ENCODE data around the gene GPX3.

GPX3 gene

DNA sequence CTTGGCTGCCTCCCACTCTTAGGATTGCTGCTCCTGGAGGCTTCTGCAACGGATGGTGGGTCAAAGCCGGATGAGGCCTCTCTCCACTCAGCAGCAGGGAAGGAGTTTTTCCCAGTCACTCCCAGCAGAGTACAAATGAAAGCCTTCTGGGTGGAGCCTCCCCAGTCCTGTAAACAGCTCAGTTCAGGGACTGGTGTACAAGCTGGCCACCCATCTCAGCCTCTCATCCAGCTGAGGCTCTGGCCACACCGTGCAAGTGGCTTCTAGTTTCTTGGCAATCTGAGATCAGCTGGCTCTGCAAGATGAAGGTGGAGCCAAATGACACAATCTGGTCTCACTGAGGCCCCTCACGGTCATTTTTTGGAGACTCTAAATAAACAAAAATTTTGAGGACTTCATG, 10.0 kb downstream of the GPX3 start:
- Histone ChIP-seq H3K36me3 (peaks cover 99% of the 10 kb centered on the region), H3K4me1 (no peaks in the 10 kb centered on the region), H4K20me1 (no peaks in the 10 kb centered on the region), H3K4me2 (no peak overlapping the region), H3K4me3 (no peak overlapping the region), H3K27me3 (no peaks in the 10 kb centered on the region), H3K27ac (no peak overlapping the region), H3K9ac (no peak overlapping the region), H3K9me3 (no peaks in the 10 kb centered on the region)
- TF ChIP-seq Cebpa-rat (IDR thresholded peaks at IDR 0.05) = no peak

- Histone ChIP-seq H3K4me3 (no peak overlapping the region), H4K20me1 (no peaks in the 10 kb centered on the region), H3K36me3 (peaks cover 99% of the 10 kb centered on the region), H3K4me1 (no peaks in the 10 kb centered on the region), H3K27ac (no peak overlapping the region), H3K9ac (no peak overlapping the region), H3K9me3 (no peaks in the 10 kb centered on the region), H3K4me2 (no peak overlapping the region), H3K27me3 (no peaks in the 10 kb centered on the region)
- no peak for TF ChIP-seq Cebpa-rat (IDR thresholded peaks at IDR 0.05)
Observed at GRCh38 chr5:151031554-151031953, 11.2 kb downstream of the GPX3 start.

GRCh38 chr5:151033217-151033934, 13.0 kb downstream of the GPX3 start:
- Histone ChIP-seq H3K9ac (no peak overlapping the region), H4K20me1 (no peaks in the 10 kb centered on the region), H3K4me3 (no peak overlapping the region), H3K27ac (no peak overlapping the region), H3K4me2 (no peak overlapping the region), H3K27me3 (no peaks in the 10 kb centered on the region), H3K9me3 (no peaks in the 10 kb centered on the region), H3K36me3 (peaks cover 99% of the 10 kb centered on the region), H3K4me1 (no peaks in the 10 kb centered on the region)
- TF ChIP-seq Cebpa-rat (IDR thresholded peaks at IDR 0.05) = no peak

DNA sequence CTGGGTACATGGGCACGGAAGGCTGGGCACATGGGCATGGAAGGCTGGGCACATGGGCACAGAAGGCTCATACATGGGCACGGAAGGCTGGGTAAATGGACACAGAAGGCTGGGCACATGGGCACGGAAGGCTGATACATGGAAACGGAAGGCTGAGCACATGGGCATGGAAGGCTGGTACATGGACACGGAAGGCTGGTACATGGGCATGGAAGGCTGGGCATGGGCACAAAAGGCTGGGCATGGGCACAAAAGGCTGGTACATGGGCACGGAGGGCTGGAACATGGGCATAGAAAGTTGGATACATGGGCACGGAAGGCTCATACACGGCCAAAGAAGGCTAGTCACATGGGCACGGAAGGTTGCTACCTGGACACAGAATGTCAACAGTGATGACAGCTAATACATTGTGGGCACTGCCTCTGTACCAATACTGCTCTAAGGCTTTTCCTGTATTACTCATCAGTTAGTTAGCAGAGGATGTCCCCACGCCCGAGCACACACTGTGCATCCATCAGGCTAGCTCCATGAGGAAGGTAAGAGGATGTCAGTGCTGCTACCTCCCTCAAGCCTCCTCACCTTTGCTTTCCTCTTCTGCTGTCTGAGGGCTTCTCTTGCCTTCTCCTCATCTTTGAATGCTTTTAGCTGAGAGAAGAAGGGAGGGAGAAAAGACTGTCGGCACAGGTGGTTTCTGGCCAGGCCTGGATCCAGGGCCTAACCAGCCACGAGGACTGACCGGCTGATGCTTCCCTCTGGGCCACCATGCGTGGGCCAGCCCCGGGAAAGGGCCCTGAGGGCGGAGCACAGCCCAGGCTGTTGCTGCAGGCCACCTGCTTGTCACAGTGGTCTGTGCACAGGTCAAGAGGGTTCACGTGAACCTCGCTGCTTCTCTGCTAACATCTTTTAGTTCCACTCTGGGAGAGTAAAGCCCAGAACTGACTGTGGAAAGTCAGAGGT, 14.3 kb downstream of the GPX3 start:
- no peak for TF ChIP-seq Cebpa-rat (IDR thresholded peaks at IDR 0.05)
- Histone ChIP-seq H3K9ac (no peak overlapping the region), H3K27me3 (no peaks in the 10 kb centered on the region), H3K4me2 (no peak overlapping the region), H3K36me3 (peaks cover 99% of the 10 kb centered on the region), H3K9me3 (no peaks in the 10 kb centered on the region), H3K27ac (no peak overlapping the region), H4K20me1 (no peaks in the 10 kb centered on the region), H3K4me3 (no peak overlapping the region), H3K4me1 (no peaks in the 10 kb centered on the region)

DNA sequence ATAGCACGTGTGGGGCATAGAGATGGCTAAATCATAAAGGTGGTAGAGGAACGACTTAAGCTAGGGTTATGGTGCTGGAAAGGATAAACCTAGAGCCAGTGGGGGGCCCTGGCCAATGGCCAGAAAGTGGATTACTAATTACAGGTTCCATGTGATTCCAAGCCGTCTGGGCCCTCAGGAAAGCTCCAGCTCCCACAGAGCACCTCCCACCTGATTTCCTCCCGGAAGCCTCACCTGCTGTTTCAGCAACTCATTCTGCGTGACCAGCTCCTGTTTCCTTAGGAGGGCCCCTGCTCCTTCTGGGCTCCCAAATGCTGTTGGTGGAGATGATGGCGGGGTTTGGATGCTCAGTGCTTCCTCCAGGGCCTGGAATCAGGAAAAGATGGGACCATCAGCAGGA, 16.2 kb downstream of the GPX3 start:
- Histone ChIP-seq H3K9ac (no peak overlapping the region), H3K9me3 (no peaks in the 10 kb centered on the region), H3K36me3 (peaks cover 99% of the 10 kb centered on the region), H3K4me2 (no peak overlapping the region), H3K4me1 (no peaks in the 10 kb centered on the region), H3K27me3 (no peaks in the 10 kb centered on the region), H3K4me3 (no peak overlapping the region), H4K20me1 (peaks cover 6% of the 10 kb centered on the region; the same call in 1 of the 2 replicates), H3K27ac (no peak overlapping the region)
- TF ChIP-seq Cebpa-rat (IDR thresholded peaks at IDR 0.05) = no peak

DNA sequence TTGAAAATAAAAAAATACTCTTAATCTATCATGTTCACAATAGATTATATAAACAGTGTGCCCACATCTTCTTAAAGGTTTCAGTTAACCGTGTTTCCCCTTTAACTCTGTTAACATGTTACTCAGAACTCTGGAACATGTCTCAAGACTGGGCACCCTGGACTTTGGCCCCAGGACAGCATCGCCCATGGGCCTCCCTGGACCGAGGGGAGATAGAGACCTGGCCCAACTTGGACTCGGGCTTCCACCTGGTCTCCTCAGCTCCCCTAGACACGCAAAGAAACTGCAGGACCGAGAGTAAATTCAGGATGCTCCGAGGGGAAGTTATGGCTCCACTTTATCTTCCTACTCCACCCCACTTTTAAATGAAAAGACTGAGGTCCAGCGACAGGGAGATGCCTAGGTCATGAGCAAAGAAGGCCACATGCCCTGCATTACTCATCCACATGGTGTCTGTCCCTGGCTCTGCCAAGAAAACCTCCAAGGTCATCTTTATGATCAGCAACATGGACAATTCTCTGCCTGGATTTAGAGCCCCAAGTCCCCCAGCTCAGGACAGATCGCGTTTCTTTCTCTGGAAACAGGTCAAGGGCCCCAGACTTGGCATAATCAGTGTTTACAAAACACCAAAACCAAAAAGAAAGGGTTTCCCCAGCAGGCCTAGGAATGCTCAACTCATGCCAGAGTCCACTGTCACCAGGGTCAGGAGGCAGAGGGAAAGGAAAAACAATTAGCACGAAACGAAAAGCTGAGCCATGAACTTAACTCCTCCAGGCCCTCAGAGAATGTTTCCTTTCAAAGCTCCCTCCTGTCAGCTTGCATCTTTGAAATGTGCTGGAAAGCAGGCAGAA, 17.4 kb downstream of the GPX3 start:
- no peak overlapping the region for H3K27ac ChIP-seq
- peaks cover 6% of the 10 kb centered on the region; the same call in 1 of the 2 replicates for H4K20me1 ChIP-seq
- H3K4me2 ChIP-seq = no peak overlapping the region
- no peaks in the 10 kb centered on the region for H3K4me1 ChIP-seq
- no peaks in the 10 kb centered on the region for H3K27me3 ChIP-seq
- H3K4me3 ChIP-seq = no peak overlapping the region
- H3K9ac ChIP-seq = no peak overlapping the region
- no peak for TF ChIP-seq Cebpa-rat (IDR thresholded peaks at IDR 0.05)
- no peaks in the 10 kb centered on the region for H3K9me3 ChIP-seq
- peaks cover 99% of the 10 kb centered on the region for H3K36me3 ChIP-seq

DNA sequence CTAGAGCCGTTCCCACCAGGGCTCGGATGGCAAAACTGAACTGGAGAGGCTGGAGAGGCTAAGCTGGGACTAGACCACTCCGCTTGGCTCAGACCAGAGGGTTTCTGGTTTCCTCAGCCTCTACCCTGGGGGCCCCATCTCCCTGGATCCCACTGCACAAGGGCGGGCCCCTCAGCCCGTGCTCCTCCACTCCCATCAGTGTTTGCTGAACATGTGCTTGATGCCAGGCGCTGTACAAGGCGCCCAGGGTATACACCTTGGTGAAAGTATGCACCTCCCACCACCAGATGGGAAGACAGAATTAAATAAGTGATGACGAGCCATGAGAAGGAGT, 18.0 kb downstream of the GPX3 start:
- Histone ChIP-seq H3K36me3 (peaks cover 100% of the 10 kb centered on the region), H3K4me3 (no peak overlapping the region), H3K4me1 (no peaks in the 10 kb centered on the region), H3K9ac (no peak overlapping the region), H3K27ac (no peak overlapping the region), H3K4me2 (no peak overlapping the region), H3K27me3 (no peaks in the 10 kb centered on the region), H3K9me3 (no peaks in the 10 kb centered on the region), H4K20me1 (peaks cover 6% of the 10 kb centered on the region; the same call in 1 of the 2 replicates)
- TF ChIP-seq Cebpa-rat (IDR thresholded peaks at IDR 0.05) = no peak

DNA sequence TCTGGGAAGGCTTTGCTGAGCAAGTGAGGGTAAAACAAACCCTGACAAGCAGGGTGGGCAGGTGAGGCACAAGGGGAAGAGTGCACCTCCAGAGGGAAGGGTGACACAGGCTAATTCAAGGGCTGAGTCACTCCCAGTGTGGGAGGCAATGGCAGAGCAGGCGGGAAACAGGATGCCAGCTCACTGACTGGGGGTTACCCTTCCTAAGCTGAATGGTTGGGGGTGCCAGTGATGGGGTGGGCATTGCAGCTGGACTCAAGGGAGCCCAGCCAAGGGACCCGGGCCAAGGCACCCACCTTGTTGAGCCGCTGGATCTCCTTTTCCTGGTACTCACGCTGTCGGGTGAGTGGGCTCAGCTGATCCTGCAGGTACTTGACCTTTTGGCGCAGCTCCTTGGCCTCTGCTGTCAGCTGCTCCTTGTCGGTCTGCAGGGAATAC, 18.4 kb downstream of the GPX3 start:
- Histone ChIP-seq H4K20me1 (peaks cover 6% of the 10 kb centered on the region; the same call in 1 of the 2 replicates), H3K4me3 (no peak overlapping the region), H3K9ac (no peak overlapping the region), H3K36me3 (peaks cover 100% of the 10 kb centered on the region), H3K27ac (no peak overlapping the region), H3K4me2 (no peak overlapping the region), H3K4me1 (no peaks in the 10 kb centered on the region), H3K9me3 (no peaks in the 10 kb centered on the region), H3K27me3 (no peaks in the 10 kb centered on the region)
- no peak for TF ChIP-seq Cebpa-rat (IDR thresholded peaks at IDR 0.05)

GRCh38 chr5:151039665-151040064, 19.3 kb downstream of the GPX3 start:
- Histone ChIP-seq H3K36me3 (peaks cover 100% of the 10 kb centered on the region), H3K27ac (no peak overlapping the region), H3K4me2 (no peak overlapping the region), H4K20me1 (peaks cover 6% of the 10 kb centered on the region; the same call in 1 of the 2 replicates), H3K9ac (no peak overlapping the region), H3K9me3 (no peaks in the 10 kb centered on the region), H3K4me1 (no peaks in the 10 kb centered on the region), H3K27me3 (no peaks in the 10 kb centered on the region), H3K4me3 (no peak overlapping the region)
- no peak for TF ChIP-seq Cebpa-rat (IDR thresholded peaks at IDR 0.05)

Data from BLaER1 (cell line).